ENCODE results near the gene AGMAT.

AGMAT gene

GRCh38 chr1:15579683-15580047, 5.2 kb downstream of the AGMAT start:
- Histone ChIP-seq H3K36me3 (peaks cover 5% of the 10 kb centered on the region), H3K4me3 (ENCODE audit: low read depth in 1 of 2, low read length in 1 of 2) (no peak overlapping the region), H3K9me3 (no peaks in the 10 kb centered on the region), H3K4me1 (ENCODE audit: control insufficient read depth in 1 of 2, insufficient read depth in 1 of 2, low read depth in 1 of 2, low read length in 1 of 2) (peaks cover 4 to 5% of the 10 kb centered on the region in 2 experiments), H3K27ac (no peak overlapping the region), H3K27me3 (peaks cover 19% of the 10 kb centered on the region)
- TF ChIP-seq CTCF (IDR thresholded peaks at IDR 0.05) = no peak

DNA sequence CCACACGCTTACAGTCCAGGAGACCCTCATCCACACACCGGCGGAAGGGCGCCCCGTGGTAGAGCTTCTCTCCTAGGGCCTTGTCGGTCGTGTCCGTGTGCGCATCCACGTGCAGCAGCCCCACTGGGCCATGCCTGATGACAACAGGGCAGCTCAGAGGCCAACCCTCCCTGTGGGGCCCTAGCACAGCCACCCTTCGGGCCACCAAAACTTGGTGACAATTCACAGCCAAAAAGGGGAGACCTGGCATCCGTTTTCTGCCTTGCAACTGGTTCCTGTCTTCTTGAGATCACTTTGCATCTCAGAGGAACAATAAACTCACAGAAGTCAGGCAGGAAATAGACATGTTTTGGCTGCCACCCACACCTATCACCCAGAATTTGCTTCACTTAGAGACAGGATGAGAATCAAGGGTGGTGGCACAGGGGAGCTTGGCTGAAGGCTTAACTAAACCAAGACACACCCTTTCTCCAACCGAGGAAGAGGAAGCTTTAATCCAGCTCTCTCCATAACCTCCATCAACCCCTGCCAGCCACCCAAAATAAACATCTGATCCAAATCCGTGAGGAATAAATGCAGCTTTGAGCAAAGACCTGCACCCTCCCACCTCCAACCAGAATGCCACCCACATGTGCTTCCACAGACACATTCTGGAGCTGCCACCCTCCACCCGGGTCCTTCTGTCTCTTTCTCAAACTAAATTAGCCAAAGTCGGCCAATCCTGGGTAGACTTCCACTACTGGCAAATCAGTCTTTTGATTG, 5.7 kb downstream of the AGMAT start:
- no peak for TF ChIP-seq CTCF (IDR thresholded peaks at IDR 0.05)
- H3K27me3 ChIP-seq = peaks cover 13% of the 10 kb centered on the region
- H3K4me3 ChIP-seq (ENCODE audit: low read depth in 1 of 2, low read length in 1 of 2) = no peak overlapping the region
- no peaks in the 10 kb centered on the region for H3K4me1 ChIP-seq (ENCODE audit: control insufficient read depth in 1 of 2, insufficient read depth in 1 of 2, low read depth in 1 of 2, low read length in 1 of 2)
- peaks cover 5% of the 10 kb centered on the region for H3K36me3 ChIP-seq
- no peaks in the 10 kb centered on the region for H3K9me3 ChIP-seq
- no peak overlapping the region for H3K27ac ChIP-seq

DNA sequence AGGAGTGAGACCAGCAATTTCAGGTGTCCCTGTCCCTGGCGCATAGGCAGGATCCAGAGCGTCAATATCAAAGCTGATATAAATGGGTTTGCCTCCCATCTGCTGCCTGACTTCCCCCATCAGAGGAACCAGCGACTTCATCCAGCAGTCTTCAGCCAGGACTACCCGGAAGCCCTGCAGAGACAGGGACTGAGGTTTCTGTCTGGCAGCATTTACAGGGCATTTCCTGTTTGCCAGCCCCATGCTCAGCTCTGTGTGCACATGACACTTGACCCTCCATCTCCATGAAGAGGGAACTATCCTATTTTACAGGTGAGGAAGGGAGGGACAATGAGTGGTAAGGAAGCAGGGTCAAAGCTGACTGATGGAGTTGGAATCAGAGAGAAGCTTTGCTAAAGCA, 7.2 kb downstream of the AGMAT start:
- Histone ChIP-seq H3K27ac (no peak overlapping the region), H3K27me3 (no peaks in the 10 kb centered on the region), H3K4me3 (ENCODE audit: low read depth in 1 of 2, low read length in 1 of 2) (no peak overlapping the region), H3K9me3 (no peaks in the 10 kb centered on the region), H3K36me3 (peaks cover 5% of the 10 kb centered on the region), H3K4me1 (ENCODE audit: control insufficient read depth in 1 of 2, insufficient read depth in 1 of 2, low read depth in 1 of 2, low read length in 1 of 2) (no peaks in the 10 kb centered on the region)
- TF ChIP-seq CTCF (IDR thresholded peaks at IDR 0.05) = no peak

DNA sequence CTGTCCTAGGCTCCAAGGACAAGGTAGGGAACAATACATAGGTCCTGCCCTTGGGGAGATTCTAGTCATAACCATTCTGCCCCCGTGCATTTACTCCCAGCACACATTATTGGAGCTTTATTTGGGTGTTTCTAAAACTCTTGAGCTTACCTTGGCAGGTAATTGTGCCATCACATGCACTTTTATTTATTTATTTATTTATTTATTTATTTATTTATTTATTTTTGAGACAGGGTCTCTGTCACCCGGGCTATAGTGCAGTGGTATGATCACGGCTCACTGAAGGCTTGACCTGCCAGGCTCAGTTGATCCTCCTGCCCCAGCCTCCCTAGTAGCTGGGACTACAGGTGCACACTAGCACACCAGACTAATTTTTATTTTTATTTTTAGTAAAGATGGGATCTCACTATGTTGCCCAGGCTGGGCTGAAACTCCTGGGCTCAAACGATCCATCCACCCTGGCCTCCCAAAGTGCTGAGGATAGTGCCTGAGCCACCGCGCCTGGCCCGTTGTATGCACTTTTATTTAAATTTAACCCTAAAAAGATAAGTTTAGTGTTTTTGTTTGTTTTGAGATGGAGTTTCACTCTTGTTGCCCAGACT, 9.2 kb downstream of the AGMAT start:
- Histone ChIP-seq H3K4me1 (ENCODE audit: control insufficient read depth in 1 of 2, insufficient read depth in 1 of 2, low read depth in 1 of 2, low read length in 1 of 2) (no peaks in the 10 kb centered on the region), H3K27me3 (no peaks in the 10 kb centered on the region), H3K4me3 (ENCODE audit: low read depth in 1 of 2, low read length in 1 of 2) (no peak overlapping the region), H3K36me3 (peaks cover 8% of the 10 kb centered on the region), H3K27ac (no peak overlapping the region), H3K9me3 (no peaks in the 10 kb centered on the region)
- no peak for TF ChIP-seq CTCF (IDR thresholded peaks at IDR 0.05)

GRCh38 chr1:15574741-15575140, 10.1 kb downstream of the AGMAT start:
- Histone ChIP-seq H3K27me3 (no peaks in the 10 kb centered on the region), H3K4me1 (ENCODE audit: control insufficient read depth in 1 of 2, insufficient read depth in 1 of 2, low read depth in 1 of 2, low read length in 1 of 2) (no peaks in the 10 kb centered on the region), H3K9me3 (no peaks in the 10 kb centered on the region), H3K36me3 (peaks cover 15% of the 10 kb centered on the region), H3K27ac (no peak overlapping the region), H3K4me3 (ENCODE audit: low read depth in 1 of 2, low read length in 1 of 2) (no peak overlapping the region)
- no peak for TF ChIP-seq CTCF (IDR thresholded peaks at IDR 0.05)
